Stromal cell of bone marrow (primary cell): ENCODE data around the gene TPRN.
A peak's percentile ranks its signal among the peaks of the same experiment; 100 is the strongest.

Experiments
- DNase-seq: peaks from one replicate; pipeline ENCODE4 v3.0.0-alpha.2; 2012; ENCODE audit warnings: low read depth

The TPRN gene

GRCh38 chr9:137212520-137212919 is 12.0 kb upstream of the TPRN start:
- DNase-seq: no peak

GRCh38 chr9:137211532-137211931 is 11.0 kb upstream of the TPRN start:
- DNase-seq: no peak

- DNase-seq: no peak
Measured at GRCh38 chr9:137206602-137207001, 6.1 kb upstream of the TPRN start.

DNA sequence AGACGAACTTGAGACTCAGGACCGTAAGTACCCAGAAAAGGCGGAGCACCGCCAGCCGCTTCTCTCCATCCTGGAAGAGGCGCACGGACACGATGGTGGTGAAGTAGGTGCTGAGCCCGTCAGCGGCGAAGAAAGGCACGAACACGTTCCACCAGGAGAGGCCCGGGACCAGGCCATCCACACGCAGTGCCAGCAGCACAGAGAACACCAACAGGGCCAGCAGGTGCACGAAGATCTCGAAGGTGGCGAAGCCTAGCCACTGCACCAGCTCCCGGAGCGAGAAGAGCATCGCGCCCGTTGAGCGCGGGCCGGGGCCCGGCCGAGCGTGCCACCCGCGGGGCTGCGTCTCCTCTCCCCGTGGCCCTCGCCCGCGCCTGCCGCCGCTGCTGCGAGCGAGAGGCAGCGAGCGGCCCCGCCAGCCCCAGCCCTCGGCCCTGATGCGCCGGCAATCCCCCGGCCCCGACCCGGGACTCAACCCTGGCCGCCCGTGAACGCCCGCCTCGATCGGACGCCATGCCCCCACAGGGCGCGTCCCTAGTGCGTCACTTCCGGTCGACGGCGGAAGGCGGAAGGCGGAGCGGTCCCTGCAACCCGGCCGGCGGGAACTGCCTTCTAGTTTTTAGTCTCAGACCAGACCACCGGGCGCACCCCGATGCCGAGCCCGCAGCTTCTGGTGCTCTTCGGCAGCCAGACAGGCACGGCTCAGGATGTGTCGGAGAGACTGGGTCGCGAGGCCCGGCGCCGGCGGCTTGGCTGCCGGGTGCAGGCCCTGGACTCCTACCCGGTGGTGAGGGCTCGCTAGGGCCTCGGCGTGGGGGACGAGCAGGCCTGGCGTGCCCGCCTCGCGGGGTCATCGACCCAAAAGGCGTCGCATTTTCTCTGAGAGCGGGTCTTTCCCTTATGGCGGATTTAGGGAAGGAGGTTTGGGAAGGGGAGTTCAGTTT is 4.9 kb upstream of the TPRN start, which contains the start of the genes NDOR1 and TMEM203:
Gene NDOR1, plus strand, starts transcription at position 575 of the 944 bp plus-strand sequence. Its CDS starts 78 bp downstream, at position 653.
Gene TMEM203, minus strand, starts transcription at position 523 of the 944 bp plus-strand sequence. Its CDS starts 234 bp downstream, at position 289.
- DNase-seq: peak; percentile 73

DNA sequence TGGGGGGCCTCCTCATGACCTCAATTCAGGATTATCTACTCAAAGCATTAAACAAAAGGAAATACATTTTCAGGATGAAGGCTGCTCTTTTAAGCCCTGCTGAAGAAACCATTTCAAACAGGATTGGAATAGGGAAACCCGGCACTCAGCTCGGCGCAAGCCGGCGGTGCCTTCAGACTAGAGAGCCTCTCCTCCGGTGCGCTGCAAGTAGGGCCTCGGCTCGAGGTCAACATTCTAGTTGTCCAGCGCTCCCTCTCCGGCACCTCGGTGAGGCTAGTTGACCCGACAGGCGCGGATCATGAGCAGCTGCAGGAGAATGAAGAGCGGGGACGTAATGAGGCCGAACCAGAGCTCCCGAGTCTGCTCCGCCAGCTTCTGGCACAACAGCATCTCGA is 4.2 kb upstream of the TPRN start:
- DNase-seq: no peak

GRCh38 chr9:137202966-137203365 is 2.4 kb upstream of the TPRN start:
- DNase-seq: no peak

DNA sequence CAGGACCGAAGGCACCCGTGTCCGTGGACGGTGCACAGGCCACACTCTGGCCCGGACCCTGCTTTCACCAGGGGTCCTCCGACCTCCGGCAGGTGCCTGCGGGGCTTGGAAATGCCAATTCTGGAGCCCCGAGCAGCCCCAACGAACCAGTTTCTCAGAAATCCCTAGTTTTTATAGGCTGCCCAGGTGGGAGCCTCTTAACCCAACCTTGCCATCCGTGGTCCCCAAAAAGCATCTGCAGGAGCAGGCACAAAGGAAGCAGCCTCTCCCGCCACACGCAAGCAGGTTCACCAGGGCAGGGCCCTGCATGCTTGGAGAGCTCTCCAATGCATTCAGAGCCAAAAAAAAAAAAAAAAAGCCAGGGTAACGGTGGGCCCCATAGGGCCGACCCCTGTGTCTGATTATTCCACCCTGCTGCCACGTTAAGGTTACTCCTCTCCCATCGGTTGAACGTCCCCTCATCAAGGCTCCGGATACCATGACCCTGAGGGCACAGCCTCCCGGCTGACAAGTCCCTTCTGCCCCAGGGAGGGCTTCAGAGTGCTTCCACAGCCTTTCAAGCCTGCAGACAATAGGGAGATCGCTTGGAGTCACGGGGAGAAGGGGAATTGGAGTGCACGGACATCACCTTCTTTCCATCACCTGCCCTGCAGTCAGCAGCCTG is 796 bp upstream of the TPRN start:
- no peak for DNase-seq

- DNase-seq: no peak
Measured at GRCh38 chr9:137199411-137200121, 975 bp downstream of the TPRN start.

GRCh38 chr9:137198902-137199283 is 1.6 kb downstream of the TPRN start:
- no peak for DNase-seq

DNA sequence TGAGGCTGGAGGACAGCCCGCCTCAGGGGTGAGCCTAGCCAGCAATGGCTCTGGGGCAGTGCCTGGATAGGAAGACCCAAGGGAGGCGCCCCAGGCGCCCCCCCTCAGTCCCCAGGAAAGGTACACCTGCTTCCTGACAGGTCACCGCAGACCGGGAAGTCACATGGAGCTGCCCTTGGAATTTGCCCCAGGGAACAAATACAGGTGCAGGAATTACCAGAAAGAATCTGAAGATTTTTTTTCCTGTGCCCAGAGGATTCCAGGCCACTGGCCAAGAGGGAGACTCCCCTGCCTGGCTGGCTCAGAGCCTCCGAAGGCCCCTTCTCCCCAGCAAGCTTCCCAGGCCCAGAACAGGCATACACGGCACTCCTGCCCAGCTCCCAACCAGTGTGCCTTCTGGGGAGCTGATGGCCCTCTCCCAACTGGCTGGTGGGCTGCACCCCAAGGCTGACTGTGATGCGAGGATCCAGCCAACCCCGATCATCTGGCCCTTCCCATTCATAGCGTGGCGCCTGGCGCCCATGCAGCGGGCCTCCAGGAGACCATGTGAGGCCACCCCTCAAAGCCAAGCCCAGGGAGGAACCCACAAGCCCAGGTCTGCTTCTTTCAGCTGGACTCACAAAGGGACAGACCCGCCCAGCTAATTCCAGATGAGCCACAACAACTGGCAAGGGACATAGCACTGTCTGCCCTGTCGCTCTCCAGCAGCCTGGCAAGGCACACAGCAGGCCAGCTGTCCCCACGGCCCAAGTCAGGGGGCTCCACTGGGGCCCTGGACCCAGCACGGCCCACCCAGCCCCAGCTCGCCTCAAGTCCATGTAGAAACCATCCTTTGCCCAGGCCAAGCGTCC is 2.3 kb downstream of the TPRN start:
- no peak for DNase-seq

GRCh38 chr9:137195525-137196220 is 4.9 kb downstream of the TPRN start:
- no peak for DNase-seq

- no peak for DNase-seq
Measured at GRCh38 chr9:137194909-137195308, 5.6 kb downstream of the TPRN start.

GRCh38 chr9:137194388-137194787 is 6.2 kb downstream of the TPRN start:
- DNase-seq: no peak

DNA sequence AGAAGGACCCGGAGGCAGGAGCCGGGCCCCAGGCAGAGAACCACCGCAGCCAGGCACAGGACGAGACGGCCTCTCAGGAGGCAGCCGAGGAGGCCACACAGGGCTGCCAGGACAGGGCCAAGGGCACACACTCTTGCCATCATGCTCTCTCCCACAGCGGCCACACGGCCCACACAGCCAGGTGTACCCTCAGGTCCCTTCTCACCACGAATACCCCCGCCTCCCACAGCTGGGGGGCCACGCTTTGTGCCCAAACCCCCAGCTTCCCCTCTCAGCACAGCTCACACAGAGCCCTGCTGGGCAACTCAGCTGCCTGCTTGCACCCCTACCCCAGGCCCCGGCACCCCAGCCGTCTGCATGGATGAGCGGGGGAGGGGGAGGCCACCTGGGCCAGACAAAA is 6.8 kb downstream of the TPRN start:
- DNase-seq: no peak

- DNase-seq: no peak
Measured at GRCh38 chr9:137192859-137193258, 7.7 kb downstream of the TPRN start.

DNA sequence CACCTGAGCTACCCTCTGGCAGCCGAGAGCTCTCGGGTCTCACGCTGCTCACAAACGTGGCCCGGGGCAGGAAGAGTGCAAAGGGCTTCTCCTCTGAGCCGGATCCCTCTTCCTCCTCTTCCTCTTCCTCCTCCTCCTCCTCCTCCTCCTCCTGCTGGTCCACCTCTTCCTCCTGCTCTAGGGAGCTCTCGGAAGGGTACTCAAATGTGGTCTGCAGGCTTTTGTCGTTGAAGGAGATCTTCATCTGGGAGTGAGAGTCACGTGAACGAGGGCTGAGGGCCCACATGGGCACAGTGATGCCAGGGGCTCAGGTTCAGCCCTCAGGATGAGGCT is 8.1 kb downstream of the TPRN start:
- DNase-seq: no peak

GRCh38 chr9:137191691-137192447 is 8.7 kb downstream of the TPRN start:
- DNase-seq: no peak

- no peak for DNase-seq
Measured at GRCh38 chr9:137191245-137191644, 9.3 kb downstream of the TPRN start.

DNA sequence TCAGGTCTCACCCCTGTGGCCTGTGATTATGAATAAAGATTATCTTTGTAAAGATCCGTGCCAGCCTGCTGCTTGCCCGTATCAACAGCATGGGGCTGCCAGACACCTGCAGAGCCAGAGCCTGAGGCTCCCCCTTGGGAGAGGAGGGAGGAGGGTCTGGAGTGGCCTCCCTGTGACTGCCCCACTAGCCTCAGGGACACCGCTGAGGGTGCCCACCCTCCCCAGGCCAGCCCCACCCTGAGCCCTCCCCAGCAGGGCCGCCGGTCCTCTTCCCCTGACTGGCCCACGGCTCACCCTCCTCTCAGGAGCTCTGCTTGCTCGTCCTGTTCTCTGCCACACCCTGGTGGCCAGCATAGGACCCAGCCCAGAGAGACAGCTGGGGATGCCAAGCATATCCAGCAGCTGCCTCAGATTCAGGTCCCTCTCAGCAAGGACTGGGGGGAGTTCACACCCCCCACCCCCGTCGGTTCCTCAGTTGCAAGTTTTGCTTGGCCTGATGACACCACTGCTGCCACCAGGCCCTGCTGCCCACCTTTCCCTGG is 10.2 kb downstream of the TPRN start:
- DNase-seq: no peak
